GM23248 (cell line): Measurements from ENCODE around the gene TSBP1. TPM values are rescaled to one million over a fixed set of nuclear protein-coding genes. Genes with fewer than 3 reads are reported as not detected.

Experiments used
- DNase-seq: peaks from one replicate; pipeline ENCODE4 v3.0.0-alpha.2; 2015
- H2AFZ ChIP-seq: fragments of 200-600 bp; sonication (generic); 2 replicates; pipeline ENCODE4 v1.6.1; 2016; ENCODE audit warnings: antibody characterized with exemption
- H3F3A ChIP-seq: fragments of 200-600 bp; sonication (generic); 2 replicates; pipeline ENCODE4 v1.6.1; 2016; ENCODE audit warnings: mild to moderate bottlenecking, antibody characterized with exemption, mixed run types; ENCODE audit not compliant: insufficient read depth
- H3K27ac ChIP-seq: fragments of 200-600 bp; sonication (generic); 2 replicates; pipeline ENCODE4 v1.5.1; 2016; ENCODE audit warnings: mild to moderate bottlenecking
- H3K27me3 ChIP-seq: fragments of 200-600 bp; sonication (generic); replicated peaks from 2 replicates; pipeline ENCODE4 v1.6.1; 2016; ENCODE audit warnings: mild to moderate bottlenecking; ENCODE audit not compliant: insufficient read depth
- H3K36me3 ChIP-seq: fragments of 200-600 bp; sonication (generic); 2 replicates; pipeline ENCODE4 v1.6.1; 2016; ENCODE audit warnings: low read depth, mild to moderate bottlenecking
- H3K4me1 ChIP-seq: fragments of 200-600 bp; sonication (generic); 2 replicates; pipeline ENCODE4 v1.6.1; 2016; ENCODE audit warnings: mild to moderate bottlenecking; ENCODE audit not compliant: insufficient read depth
- H3K4me2 ChIP-seq: fragments of 200-600 bp; sonication (generic); one replicate; pipeline ENCODE4 v1.6.1; 2016; ENCODE audit warnings: mild to moderate bottlenecking; ENCODE audit not compliant: unreplicated experiment
- H3K4me3 ChIP-seq: fragments of 200-600 bp; sonication (generic); 2 replicates; pipeline ENCODE4 v1.5.1; 2016; ENCODE audit warnings: mild to moderate bottlenecking
- H3K79me2 ChIP-seq: fragments of 200-600 bp; sonication (generic); 2 replicates; pipeline ENCODE4 v1.6.1; 2016; ENCODE audit warnings: mild to moderate bottlenecking; ENCODE audit not compliant: insufficient read depth
- H3K9ac ChIP-seq: fragments of 200-600 bp; sonication (generic); 2 replicates; pipeline ENCODE4 v1.6.1; 2016; ENCODE audit warnings: mild to moderate bottlenecking
- H3K9me2 ChIP-seq: fragments of 200-600 bp; sonication (generic); 2 replicates; pipeline ENCODE4 v1.6.1; 2016; ENCODE audit warnings: mixed run types, mild to moderate bottlenecking, moderate library complexity; ENCODE audit not compliant: insufficient read depth
- H3K9me3 ChIP-seq: fragments of 200-600 bp; sonication (generic); one replicate; pipeline ENCODE4 v1.6.1; 2017; ENCODE audit warnings: low read depth
- H4K20me1 ChIP-seq: fragments of 200-600 bp; sonication (generic); 2 replicates; pipeline ENCODE4 v1.6.0; 2016; ENCODE audit not compliant: insufficient read depth
- EZH2 ChIP-seq: fragments of 200-600 bp; sonication (generic); IDR thresholded peaks from 2 replicates; pipeline ENCODE4 v1.6.1; 2018; ENCODE audit warnings: antibody characterized with exemption, mild to moderate bottlenecking; ENCODE audit not compliant: insufficient read depth, poor library complexity, severe bottlenecking
- EZH2phosphoT487 ChIP-seq: fragments of 200-600 bp; sonication (generic); IDR thresholded peaks from 2 replicates; pipeline ENCODE4 v1.6.1; 2018; ENCODE audit warnings: antibody characterized with exemption, moderate library complexity, mild to moderate bottlenecking, low read depth; ENCODE audit not compliant: insufficient read depth
- WGBS, 2 experiments: methylation state at CpG; one replicate each; pipeline ENCODE4 v1.1.6; 2015 to 2017; ENCODE audit warnings: low lambda C conversion rate in 2 of 2, low coverage in 1 of 2; ENCODE audit errors: missing lambda C conversion rate in 2 of 2; 5-methylcytosine and 5-hydroxymethylcytosine counted together
- in situ Hi-C: fragments of 300-500 bp; cut with MboI; formaldehyde crosslinking; loops from 2 replicates; pipeline ENCODE4 v1.15.0; 2020
- polyA plus RNA-seq: library from polyadenylated mRNA; unstranded; fragments of >200 nt; fragmentation: Nextera tagmentation; extraction: Ambion mirVana; gene quantifications from 2 replicates; pipeline ENCODE4 v1.2.1, GENCODE V29; 2016
- total RNA-seq: library from RNA; depleted of rRNA; stranded (reverse); fragments of >200 nt; shearing (Covaris generic); gene quantifications from 2 replicates; pipeline ENCODE4 v1.2.3, GENCODE V29; 2014

TSBP1 gene
- total and polyA plus RNA-seq, 2 experiments from 2014 or later: not detected

GRCh38 chr6:32355018-32355417, 16.7 kb downstream of the TSBP1 start:
- TF ChIP-seq EZH2phosphoT487 (no peak), EZH2 (no peak)
- no peaks in the 10 kb centered on the region for H3K4me1 ChIP-seq
- no peak overlapping the region for H3K4me3 ChIP-seq
- 6 to 10% methylated on average over 1 of the region's 1 CpG for WGBS, 2 experiments
- H3F3A ChIP-seq: no peaks in the 10 kb centered on the region
- no peaks in the 10 kb centered on the region for H3K79me2 ChIP-seq
- H3K4me2 ChIP-seq: no peak overlapping the region
- H3K9me3 ChIP-seq: no peaks in the 10 kb centered on the region
- no peaks in the 10 kb centered on the region for H4K20me1 ChIP-seq
- no peak for DNase-seq
- H3K9ac ChIP-seq: no peak overlapping the region
- no peak overlapping the region for H2AFZ ChIP-seq
- in situ Hi-C loops: no loop called here
- no peaks in the 10 kb centered on the region for H3K36me3 ChIP-seq
- no peak overlapping the region for H3K27ac ChIP-seq
- no peaks in the 10 kb centered on the region for H3K27me3 ChIP-seq
- no peaks in the 10 kb centered on the region for H3K9me2 ChIP-seq

DNA sequence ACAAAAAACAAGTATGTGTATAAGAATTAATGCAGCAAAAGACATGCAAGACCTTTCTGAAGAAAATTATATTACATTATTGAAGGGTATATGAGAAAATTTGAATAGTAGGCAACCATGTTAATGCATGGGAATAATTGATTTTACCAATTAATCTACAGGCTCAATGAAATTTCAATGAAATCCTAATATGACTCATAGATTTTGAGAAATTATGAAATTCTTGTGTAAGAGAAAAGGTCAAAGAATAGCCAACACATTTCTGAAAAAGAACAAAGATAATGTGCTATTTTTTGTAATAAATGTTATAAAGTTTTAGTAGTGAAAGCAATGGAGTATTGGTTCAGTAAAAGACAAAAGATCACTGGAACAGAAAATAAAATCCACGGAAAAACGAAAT, 18.4 kb downstream of the TSBP1 start:
- no peaks in the 10 kb centered on the region for H3K9me3 ChIP-seq
- 87 to 90% methylated on average over 2 of the region's 2 CpGs for WGBS, 2 experiments
- in situ Hi-C loops: no loop called here
- TF ChIP-seq EZH2: no peak
- no peak for TF ChIP-seq EZH2phosphoT487
- DNase-seq: no peak
- H3K79me2 ChIP-seq: no peaks in the 10 kb centered on the region
- no peak overlapping the region for H2AFZ ChIP-seq
- H3F3A ChIP-seq: no peaks in the 10 kb centered on the region
- no peaks in the 10 kb centered on the region for H3K36me3 ChIP-seq
- H3K4me1 ChIP-seq: no peaks in the 10 kb centered on the region
- H3K4me2 ChIP-seq: no peak overlapping the region
- H3K4me3 ChIP-seq: no peak overlapping the region
- H3K27ac ChIP-seq: no peak overlapping the region
- H4K20me1 ChIP-seq: no peaks in the 10 kb centered on the region
- H3K9ac ChIP-seq: no peak overlapping the region
- no peaks in the 10 kb centered on the region for H3K9me2 ChIP-seq
- no peaks in the 10 kb centered on the region for H3K27me3 ChIP-seq

DNA sequence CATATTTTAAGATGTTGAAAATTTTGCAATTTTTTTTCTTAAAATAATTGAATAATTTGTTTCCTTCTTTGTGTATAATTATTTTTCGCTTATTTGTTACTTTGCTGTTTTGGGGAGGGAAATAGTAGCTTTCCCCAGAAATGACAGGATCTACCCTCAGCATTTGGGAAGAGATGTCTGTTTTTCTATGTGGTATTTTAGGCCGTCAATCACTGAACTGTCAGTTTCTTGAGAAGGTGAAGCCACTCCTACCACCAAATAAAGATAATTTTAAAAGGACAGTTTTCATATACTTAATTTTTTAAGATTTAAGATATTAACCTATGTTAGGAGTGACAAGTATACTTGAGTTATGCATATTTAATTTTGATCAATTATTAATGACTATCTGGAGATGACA, 31.5 kb downstream of the TSBP1 start:
- no peak for DNase-seq
- Histone ChIP-seq H3K9me3 (no peaks in the 10 kb centered on the region), H4K20me1 (no peaks in the 10 kb centered on the region), H3F3A (no peaks in the 10 kb centered on the region), H3K9ac (no peak overlapping the region), H3K36me3 (no peaks in the 10 kb centered on the region), H3K4me3 (no peak overlapping the region), H3K4me1 (no peaks in the 10 kb centered on the region), H3K4me2 (no peak overlapping the region), H3K9me2 (no peaks in the 10 kb centered on the region), H3K27ac (no peak overlapping the region), H3K79me2 (no peaks in the 10 kb centered on the region), H3K27me3 (no peaks in the 10 kb centered on the region), H2AFZ (no peak overlapping the region)
- TF ChIP-seq EZH2 (no peak), EZH2phosphoT487 (no peak)
- in situ Hi-C loops: no loop called here
- WGBS, 2 experiments: 80 to 81% methylated on average over 2 of the region's 2 CpGs

DNA sequence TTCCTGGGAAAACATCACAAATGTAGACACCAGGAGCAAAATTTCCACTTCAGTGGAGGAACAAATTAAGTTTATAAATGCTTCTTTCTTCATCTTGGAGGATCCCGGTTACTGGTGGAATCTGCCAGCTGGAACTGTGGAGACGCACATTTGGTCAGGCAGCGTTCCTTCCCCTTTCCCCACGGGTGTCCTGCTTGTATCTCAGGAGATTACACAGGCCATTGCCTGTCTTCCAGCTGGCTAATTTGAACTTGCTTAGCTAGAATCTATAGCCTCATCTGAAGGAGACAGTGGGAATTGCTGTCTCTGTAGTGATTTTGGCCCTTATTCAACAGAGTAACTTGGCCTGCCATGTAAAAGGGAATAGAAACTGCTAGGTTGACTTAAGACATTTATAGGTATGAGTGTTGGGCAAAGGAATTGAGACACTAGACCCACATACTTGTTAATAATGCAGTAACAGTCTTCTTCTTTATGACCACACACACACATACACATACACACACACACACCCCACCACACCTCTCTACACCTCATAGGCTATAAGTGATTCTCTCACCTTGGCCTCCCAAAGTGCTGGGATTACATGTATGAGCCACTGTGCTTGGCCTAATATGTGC, 34.4 kb downstream of the TSBP1 start:
- Histone ChIP-seq H3K4me3 (no peak overlapping the region), H3K4me1 (no peaks in the 10 kb centered on the region), H3K27me3 (no peaks in the 10 kb centered on the region), H3K4me2 (no peak overlapping the region), H4K20me1 (no peaks in the 10 kb centered on the region), H3F3A (no peaks in the 10 kb centered on the region), H3K9me3 (no peaks in the 10 kb centered on the region), H3K79me2 (no peaks in the 10 kb centered on the region), H3K36me3 (no peaks in the 10 kb centered on the region), H3K9me2 (no peaks in the 10 kb centered on the region), H3K27ac (no peak overlapping the region), H3K9ac (no peak overlapping the region), H2AFZ (no peak overlapping the region)
- TF ChIP-seq EZH2phosphoT487 (no peak), EZH2 (no peak)
- WGBS, 2 experiments: 46 to 50% methylated on average over 4 of the region's 4 CpGs
- in situ Hi-C loops: no loop called here
- no peak for DNase-seq

DNA sequence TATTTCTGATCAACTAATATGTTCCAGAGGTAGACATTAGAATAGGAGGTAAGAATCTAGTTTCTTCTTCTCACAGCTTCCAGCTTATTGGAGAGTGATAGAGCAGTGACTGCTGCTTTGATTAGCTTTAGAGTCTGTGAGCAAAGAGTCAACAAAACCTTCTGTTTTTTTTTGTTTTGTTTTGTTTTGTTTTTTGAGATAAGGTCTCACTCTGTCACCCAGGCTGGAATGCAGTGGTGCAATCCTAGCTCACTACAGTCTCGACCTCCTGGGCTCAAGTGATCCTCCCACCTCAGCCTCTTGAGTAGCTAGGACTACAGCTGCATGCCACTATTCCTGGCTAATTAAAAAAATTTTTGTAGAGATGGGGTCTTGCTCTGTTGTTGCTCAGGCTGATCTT, 39.3 kb downstream of the TSBP1 start:
- H3K9me3 ChIP-seq: no peaks in the 10 kb centered on the region
- H3K9me2 ChIP-seq: no peaks in the 10 kb centered on the region
- H3K27ac ChIP-seq: no peak overlapping the region
- 81 to 91% methylated on average over 1 of the region's 1 CpG for WGBS, 2 experiments
- H3K36me3 ChIP-seq: no peaks in the 10 kb centered on the region
- no peak for TF ChIP-seq EZH2
- no peaks in the 10 kb centered on the region for H4K20me1 ChIP-seq
- no peak overlapping the region for H3K4me2 ChIP-seq
- no peaks in the 10 kb centered on the region for H3K4me1 ChIP-seq
- no peaks in the 10 kb centered on the region for H3F3A ChIP-seq
- H3K9ac ChIP-seq: no peak overlapping the region
- no peak overlapping the region for H3K4me3 ChIP-seq
- no peaks in the 10 kb centered on the region for H3K27me3 ChIP-seq
- no peaks in the 10 kb centered on the region for H3K79me2 ChIP-seq
- no peak for DNase-seq
- in situ Hi-C loops: no loop called here
- no peak overlapping the region for H2AFZ ChIP-seq
